LNCaP clone FGC (cell line): ENCODE measurements around the gene ZBTB16.

ENCODE experiments used
- DNase-seq: peaks from one replicate; pipeline ENCODE4 v3.0.0-alpha.2; 2011; ENCODE audit warnings: low read depth
- H3K4me3 ChIP-seq: 2 replicates; pipeline ENCODE4 v1.5.1; 2011; ENCODE audit warnings: mild to moderate bottlenecking, low read depth, low read length, control low read depth
- CTCF ChIP-seq: IDR thresholded peaks from 2 replicates; pipeline ENCODE4 v1.5.1; 2012; ENCODE audit warnings: mild to moderate bottlenecking; ENCODE audit not compliant: control insufficient read depth, insufficient read depth; ENCODE audit errors: extremely low read depth

Gene ZBTB16

GRCh38 chr11:114120606-114121005 is 61.1 kb downstream of the ZBTB16 start:
- no peak for TF ChIP-seq CTCF
- H3K4me3 ChIP-seq: no peak overlapping the region
- DNase-seq: no peak

GRCh38 chr11:114121138-114121537 is 61.6 kb downstream of the ZBTB16 start:
- H3K4me3 ChIP-seq: no peak overlapping the region
- DNase-seq: no peak
- no peak for TF ChIP-seq CTCF

GRCh38 chr11:114121804-114122504 is 62.4 kb downstream of the ZBTB16 start:
- peak; percentile 87 for DNase-seq
- no peak overlapping the region for H3K4me3 ChIP-seq
- TF ChIP-seq CTCF: no peak

GRCh38 chr11:114122686-114123085 is 63.2 kb downstream of the ZBTB16 start:
- no peak overlapping the region for H3K4me3 ChIP-seq
- DNase-seq: no peak
- no peak for TF ChIP-seq CTCF

GRCh38 chr11:114123692-114124330 is 64.3 kb downstream of the ZBTB16 start:
- no peak overlapping the region for H3K4me3 ChIP-seq
- DNase-seq: no peak
- no peak for TF ChIP-seq CTCF

- H3K4me3 ChIP-seq: no peak overlapping the region
- DNase-seq: no peak
- TF ChIP-seq CTCF: no peak
Measured at GRCh38 chr11:114124601-114125144, 65.2 kb downstream of the ZBTB16 start.
